Kidney capillary endothelial cell (primary cell): ENCODE results near the gene SPINK5.

Experiments
- DNase-seq: peaks from one replicate; pipeline ENCODE4 v3.0.0-alpha.2; 2018; ENCODE audit warnings: low spot score

SPINK5 gene

GRCh38 chr5:148094336-148094735 lies 30.6 kb downstream of the SPINK5 start:
- no peak for DNase-seq

DNA sequence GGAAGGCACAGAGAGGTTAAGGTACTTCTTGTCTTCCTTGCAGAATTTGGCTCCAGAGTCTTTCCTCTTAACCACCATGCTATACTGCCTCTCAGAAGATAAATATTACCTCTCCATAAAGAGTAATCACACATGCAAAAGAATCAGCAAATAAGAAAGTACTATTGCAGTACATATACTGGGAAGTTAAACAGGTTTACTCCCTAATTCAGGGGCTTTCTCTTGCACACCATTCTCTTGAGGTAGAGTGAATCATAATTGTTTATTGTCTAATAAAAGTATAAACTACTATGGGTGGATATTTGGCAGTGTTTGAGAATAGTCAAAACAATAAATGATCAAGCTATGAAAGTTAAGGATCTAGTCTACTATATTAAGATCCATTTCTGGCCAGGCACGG lies 40.4 kb downstream of the SPINK5 start:
- DNase-seq = no peak

GRCh38 chr5:148107608-148108007 lies 43.8 kb downstream of the SPINK5 start:
- DNase-seq = no peak

- no peak for DNase-seq
These were observed 49.5 kb downstream of the SPINK5 start for GRCh38 chr5:148113243-148113642.

DNA sequence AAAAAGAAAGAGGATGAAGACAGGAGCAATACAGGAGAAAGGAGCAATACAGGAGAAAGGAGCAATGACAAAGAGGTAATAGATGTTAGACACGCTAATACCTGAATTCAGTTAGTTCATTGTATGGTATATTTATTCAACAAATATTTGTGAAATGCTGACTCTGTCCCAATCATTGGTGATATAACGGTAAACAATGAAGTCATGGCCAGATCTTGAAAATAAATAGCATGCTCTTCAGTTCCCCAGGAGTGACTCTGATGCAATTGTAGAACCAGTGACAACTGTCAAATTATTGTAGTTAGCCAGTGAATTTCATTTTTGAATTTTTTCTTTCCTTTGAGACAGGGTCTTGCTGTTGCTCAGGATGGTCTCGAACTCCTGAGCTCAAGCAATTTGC lies 56.5 kb downstream of the SPINK5 start:
- DNase-seq = no peak

- no peak for DNase-seq
These were observed 61.9 kb downstream of the SPINK5 start for GRCh38 chr5:148125641-148126040.

GRCh38 chr5:148135091-148136048 lies 71.6 kb downstream of the SPINK5 start:
- no peak for DNase-seq

DNA sequence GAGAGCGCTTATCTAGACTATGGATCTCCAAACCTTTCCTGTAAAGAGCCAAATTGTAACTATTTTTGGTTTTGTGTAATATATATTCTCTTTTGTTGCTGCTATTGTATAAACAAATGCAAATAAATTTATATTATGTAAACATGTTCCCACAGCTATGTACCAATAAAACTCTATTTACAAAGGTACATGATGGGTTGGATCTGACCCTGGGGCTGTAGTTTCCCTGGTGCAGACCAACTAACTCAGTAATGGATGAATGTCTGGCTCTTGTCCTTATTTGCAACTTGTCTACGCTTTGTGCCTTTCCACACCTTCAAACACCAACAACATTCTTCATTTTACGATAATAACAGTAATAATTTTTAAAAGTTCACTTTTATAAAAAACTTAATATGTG lies 77.1 kb downstream of the SPINK5 start:
- no peak for DNase-seq

DNA sequence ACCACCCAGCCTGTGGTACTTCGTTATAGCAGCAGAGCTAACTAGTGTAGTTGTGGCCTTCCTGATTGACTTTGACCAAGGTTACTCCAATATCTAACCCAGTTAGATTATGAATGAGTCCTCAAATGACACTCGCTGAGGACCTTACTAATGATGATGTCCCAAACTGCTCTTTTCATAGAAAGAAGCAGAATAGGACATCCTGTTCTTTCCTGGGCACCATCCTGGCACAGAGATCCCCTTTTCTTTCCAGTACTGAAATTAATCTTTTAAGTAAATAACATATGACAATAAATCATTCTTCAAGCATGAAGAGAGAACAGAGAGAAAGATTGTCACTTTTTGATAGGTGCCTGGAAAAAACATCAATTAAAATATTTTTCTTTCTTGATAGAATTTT lies 77.9 kb downstream of the SPINK5 start:
- DNase-seq = no peak

DNA sequence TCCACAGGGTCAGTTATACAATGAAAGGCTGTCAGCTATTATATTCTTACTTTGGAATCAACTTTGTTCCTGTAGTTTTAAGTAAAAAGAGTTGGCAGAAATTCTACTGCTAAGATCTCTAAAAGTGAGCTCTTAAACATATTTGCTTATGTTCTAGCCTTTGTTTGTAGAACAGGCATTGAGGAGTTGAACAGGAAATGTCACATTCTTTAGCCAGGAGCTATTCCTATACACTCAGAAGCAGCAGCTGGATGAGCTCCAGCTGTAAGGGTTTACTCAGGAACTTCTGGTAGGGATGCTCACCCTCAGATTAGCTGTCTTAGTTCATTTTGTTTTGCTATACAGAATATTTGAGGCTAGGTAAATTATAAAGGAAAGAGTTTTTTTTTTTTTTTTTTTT lies 82.1 kb downstream of the SPINK5 start:
- DNase-seq = peak; percentile 68

DNA sequence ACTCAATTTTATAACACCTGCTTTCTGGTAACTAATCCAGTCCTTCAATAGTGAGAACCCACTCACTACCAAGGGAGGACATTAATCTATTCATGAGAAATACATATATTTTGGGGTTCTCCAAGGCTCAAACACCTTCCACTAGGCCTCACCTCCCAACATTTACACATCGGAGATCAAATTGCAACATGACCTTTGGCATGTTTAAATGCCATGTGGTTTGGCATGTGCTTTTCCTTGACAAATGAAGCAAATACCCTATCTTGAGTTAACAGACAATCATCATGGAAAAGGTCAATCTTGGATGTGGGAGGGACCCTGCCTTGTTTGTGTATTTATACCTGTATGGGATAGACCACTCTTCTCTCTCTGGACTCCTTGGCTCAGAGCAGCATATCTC lies 82.7 kb downstream of the SPINK5 start:
- DNase-seq = no peak

GRCh38 chr5:148147415-148147814 lies 83.6 kb downstream of the SPINK5 start:
- DNase-seq = no peak

DNA sequence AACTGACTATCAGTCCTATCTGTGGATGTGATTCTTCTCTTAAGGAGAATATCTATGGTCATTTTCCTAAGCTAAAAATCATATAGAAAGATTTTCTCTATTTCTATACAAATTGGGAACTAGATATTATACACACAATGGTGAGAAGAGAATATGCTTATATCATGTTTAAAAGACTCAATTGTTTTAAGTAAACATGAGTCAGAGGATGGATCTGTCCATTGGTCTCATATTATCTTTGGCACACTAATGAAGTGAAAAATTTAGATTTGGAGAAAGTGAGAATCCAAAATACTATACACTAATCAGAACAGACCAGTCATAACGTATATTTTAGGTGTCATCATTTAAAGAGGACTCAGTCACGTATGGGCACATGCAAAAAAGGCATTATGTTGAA lies 88.1 kb downstream of the SPINK5 start:
- DNase-seq = no peak

GRCh38 chr5:148152781-148153180 lies 89.0 kb downstream of the SPINK5 start:
- DNase-seq = no peak

DNA sequence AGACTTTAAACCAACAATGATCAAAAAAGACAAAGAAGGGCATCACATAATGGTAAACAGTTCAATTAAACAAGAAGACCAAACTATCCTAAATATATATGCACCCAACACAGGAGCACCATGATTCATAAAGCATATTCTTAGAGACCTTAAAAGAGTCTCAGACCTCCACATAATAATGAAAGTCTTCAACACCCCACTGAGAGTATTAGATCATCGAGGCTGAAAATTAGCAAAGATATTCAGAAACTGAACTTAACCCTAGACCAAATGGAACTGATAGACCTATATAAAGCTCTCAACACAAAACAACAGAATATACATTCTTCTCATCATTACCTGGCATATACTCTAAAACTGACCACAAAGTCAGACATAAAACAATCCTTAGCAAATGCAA lies 92.8 kb downstream of the SPINK5 start:
- DNase-seq = no peak

- no peak for DNase-seq
These were observed 98.3 kb downstream of the SPINK5 start for GRCh38 chr5:148162038-148162437.

GRCh38 chr5:148163345-148163744 lies 99.6 kb downstream of the SPINK5 start:
- DNase-seq = no peak

- no peak for DNase-seq
These were observed 102.9 kb downstream of the SPINK5 start for GRCh38 chr5:148166550-148167283.

- DNase-seq = no peak
These were observed 104.5 kb downstream of the SPINK5 start, which contains the start of gene SPINK14 for GRCh38 chr5:148168246-148168645. Gene SPINK14, plus strand, starts transcription at chr5:148168546. Its CDS starts 1,187 bp downstream, at chr5:148169733.

DNA sequence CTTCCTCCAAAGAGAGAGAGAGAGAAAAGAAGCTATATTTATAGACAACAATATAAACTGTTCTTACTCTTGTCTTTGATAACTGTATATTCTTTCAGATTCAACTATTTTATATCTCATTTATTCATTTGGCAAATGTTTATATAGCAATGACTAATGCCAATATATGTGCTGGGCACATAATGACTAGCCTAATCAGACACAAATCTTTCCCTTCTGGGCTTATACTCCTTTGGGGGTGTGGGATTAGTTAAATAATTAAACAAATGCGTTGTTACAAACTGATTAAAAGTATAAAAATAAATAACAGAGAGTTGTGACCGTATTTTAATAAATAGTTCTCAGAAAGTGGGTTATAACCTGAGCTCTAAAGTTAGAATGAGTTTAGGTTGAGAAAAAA lies 108.6 kb downstream of the SPINK5 start:
- DNase-seq = no peak

GRCh38 chr5:148176480-148176879 lies 112.7 kb downstream of the SPINK5 start:
- no peak for DNase-seq

DNA sequence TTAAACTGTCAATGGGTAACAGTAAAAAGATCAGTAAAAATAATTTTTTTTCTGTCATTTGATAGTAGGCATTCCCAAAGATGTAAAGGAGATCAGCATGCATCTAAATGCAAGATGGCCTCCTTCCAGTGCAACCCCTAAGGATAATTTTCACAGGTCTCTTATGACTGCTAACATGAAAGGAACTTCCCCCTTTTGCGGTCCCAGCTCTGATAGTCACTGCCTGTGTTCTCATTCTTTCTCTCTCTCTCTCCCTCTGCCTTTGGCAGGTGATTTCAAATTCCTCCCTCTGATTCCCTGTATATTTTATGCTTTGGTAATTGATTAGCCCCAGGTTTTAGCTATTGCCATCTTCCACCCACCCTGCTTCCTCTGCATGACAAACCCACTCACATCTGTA lies 113.4 kb downstream of the SPINK5 start:
- DNase-seq = no peak

DNA sequence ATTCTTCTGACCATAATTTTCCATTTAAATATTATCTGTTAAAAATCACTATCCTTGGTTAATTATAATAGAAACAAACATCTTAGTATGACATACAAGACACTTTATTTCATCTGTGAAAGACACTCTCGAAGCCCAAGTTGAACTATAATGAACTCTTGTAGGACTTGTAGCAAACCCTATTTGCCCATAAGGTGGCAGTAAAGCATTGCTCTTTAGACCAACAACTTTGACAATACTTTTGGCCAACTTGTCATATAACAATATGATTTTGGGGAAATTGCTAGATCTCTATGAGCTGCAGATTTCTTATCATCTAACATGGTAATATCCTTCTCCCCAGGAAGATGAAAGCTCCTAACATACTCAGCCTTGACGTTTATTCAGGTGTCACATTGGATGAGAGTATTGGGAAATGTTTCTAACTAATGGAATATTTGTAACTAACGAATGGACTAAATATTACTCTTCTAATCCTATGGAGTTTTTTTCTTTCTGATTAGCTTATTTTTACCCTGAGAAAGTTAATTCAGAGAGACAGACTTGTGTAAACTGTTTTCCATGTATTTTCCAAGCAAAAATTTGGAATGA lies 115.5 kb downstream of the SPINK5 start:
- DNase-seq = peak; percentile 62
